K562 (cell line): ENCODE measurements around the gene SH2B2.
"Not testable (repeated sequence)": the region's sequence is repeated elsewhere in the genome, so short reads cannot be mapped to it uniquely, and the experiment has no call there.

ENCODE experiments used
- ZBED1 ChIP-seq: IDR thresholded peaks from 2 replicates; pipeline ENCODE4 v1.6.1; 2014
- ZNF280A ChIP-seq: fragments of 450-650 bp; IDR thresholded peaks from 2 replicates; pipeline ENCODE4 v1.6.1; 2018; ENCODE audit warnings: mild to moderate bottlenecking, low read depth; ENCODE audit not compliant: partially characterized antibody
- ZNF324 ChIP-seq: fragments of 250-450 bp; sonication (Bioruptor Pico); IDR thresholded peaks from 2 replicates; pipeline ENCODE4 v1.4.0; 2020; ENCODE audit warnings: mild to moderate bottlenecking
- ZNF436 ChIP-seq: fragments of 250-450, 450-650 bp; sonication (Bioruptor Pico); formaldehyde crosslinking; IDR thresholded peaks from 2 replicates; pipeline ENCODE4 v1.7.0; 2020; ENCODE audit warnings: mild to moderate bottlenecking
- TF ChIP-seq, protein P1 (sequence below), 3 experiments: IDR thresholded peaks in 2 of 3; conservative IDR thresholded peaks in 1 of 3; 2 replicates each; pipeline ENCODE4 v1.5.1; 2011 to 2012; ENCODE audit warnings: low read length in 3 of 3, mild to moderate bottlenecking in 3 of 3, control low read depth in 2 of 3, improper control_type of control experiment in 1 of 3, inconsistent platforms in 1 of 3, low read depth in 1 of 3, mixed read lengths in 1 of 3, moderate library complexity in 1 of 3; ENCODE audit not compliant: insufficient read depth in 2 of 3

DNA sequence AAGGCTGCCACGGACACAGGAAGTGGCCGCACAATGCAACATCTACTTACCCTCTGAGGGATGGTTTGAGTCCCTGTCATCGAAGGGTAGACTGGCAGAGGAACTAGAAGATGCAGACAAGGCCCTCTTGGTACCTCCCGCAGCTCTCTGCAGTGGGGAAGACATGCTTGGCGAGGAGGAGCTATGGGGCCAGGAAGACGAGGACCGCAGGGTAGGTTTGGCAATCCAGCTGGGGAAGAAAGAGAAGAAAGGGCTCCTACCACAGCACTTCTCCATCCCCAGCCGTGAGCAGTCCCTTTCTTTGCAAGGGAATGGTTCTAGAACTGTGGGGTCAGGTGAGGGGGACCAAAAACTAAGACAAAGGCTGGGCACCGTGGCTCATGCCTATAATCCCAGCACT lies 42.7 kb downstream of the SH2B2 start:
- not testable (repeated sequence) for TF ChIP-seq ZNF436 (CRISPR knock-in tag); ZBED1; ZNF280A; ZNF324
- TF ChIP-seq, protein P1, sequence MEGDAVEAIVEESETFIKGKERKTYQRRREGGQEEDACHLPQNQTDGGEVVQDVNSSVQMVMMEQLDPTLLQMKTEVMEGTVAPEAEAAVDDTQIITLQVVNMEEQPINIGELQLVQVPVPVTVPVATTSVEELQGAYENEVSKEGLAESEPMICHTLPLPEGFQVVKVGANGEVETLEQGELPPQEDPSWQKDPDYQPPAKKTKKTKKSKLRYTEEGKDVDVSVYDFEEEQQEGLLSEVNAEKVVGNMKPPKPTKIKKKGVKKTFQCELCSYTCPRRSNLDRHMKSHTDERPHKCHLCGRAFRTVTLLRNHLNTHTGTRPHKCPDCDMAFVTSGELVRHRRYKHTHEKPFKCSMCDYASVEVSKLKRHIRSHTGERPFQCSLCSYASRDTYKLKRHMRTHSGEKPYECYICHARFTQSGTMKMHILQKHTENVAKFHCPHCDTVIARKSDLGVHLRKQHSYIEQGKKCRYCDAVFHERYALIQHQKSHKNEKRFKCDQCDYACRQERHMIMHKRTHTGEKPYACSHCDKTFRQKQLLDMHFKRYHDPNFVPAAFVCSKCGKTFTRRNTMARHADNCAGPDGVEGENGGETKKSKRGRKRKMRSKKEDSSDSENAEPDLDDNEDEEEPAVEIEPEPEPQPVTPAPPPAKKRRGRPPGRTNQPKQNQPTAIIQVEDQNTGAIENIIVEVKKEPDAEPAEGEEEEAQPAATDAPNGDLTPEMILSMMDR (IDR thresholded peaks at IDR 0.05 in 2 of 3, conservative IDR thresholded peaks at IDR 0.05 in 1 of 3; ENCODE audit: insufficient read depth in 2 of 3, low read depth in 1 of 3, low read length in 3 of 3), result not testable (repeated sequence)
